Prostate gland (tissue), 2 donors: ENCODE data around the gene IL1RAPL1. TPM values are rescaled to one million over a fixed set of nuclear protein-coding genes. Genes with fewer than 3 reads are reported as not detected.

ENCODE experiments used
- DNase-seq: peaks from one replicate; pipeline ENCODE4 v3.0.0-alpha.2; 2019; ENCODE audit warnings: low spot score
- H3K27ac ChIP-seq, 2 donors: fragments of 200-600 bp; sonication (generic); 2 replicates each; pipeline ENCODE4 v1.5.1; 2017 to 2019
- H3K27me3 ChIP-seq: fragments of 200-600 bp; sonication (generic); replicated peaks from 2 replicates; pipeline ENCODE4 v1.5.1; 2019; ENCODE audit not compliant: insufficient read depth
- H3K36me3 ChIP-seq, 2 donors: fragments of 200-600 bp; sonication (generic); 1 replicate in 1 of 2; 2 replicates in 1 of 2; pipeline versions ENCODE4 v1.5.1 to v1.8.1; 2017 to 2019
- H3K4me1 ChIP-seq: fragments of 200-600 bp; sonication (generic); replicated peaks from 2 replicates; pipeline ENCODE4 v1.5.1; 2019
- H3K4me3 ChIP-seq, 2 donors: fragments of 200-600 bp; sonication (generic); 2 replicates each; pipeline ENCODE4 v1.5.1; 2017 to 2019
- H3K9me3 ChIP-seq: fragments of 200-600 bp; sonication (generic); 2 replicates; pipeline ENCODE4 v1.5.1; 2017
- CTCF ChIP-seq, 4 experiments: fragments of 200-600 bp in 2 of 4; fragments of 450-650 bp in 2 of 4; sonication (generic) in 2 of 4; IDR thresholded peaks; 1 replicate in 3 of 4; 2 replicates in 1 of 4; pipeline ENCODE4 v1.5.1; 2016 to 2019; ENCODE audit warnings: antibody characterized with exemption in 4 of 4, mild to moderate bottlenecking in 2 of 4, moderate library complexity in 2 of 4
- POLR2A ChIP-seq: fragments of 450-650 bp; IDR thresholded peaks from one replicate; pipeline ENCODE4 v1.6.1; 2016; ENCODE audit warnings: antibody characterized with exemption, mild to moderate bottlenecking
- POLR2AphosphoS5 ChIP-seq: sonication (generic); formaldehyde crosslinking; IDR thresholded peaks from one replicate; pipeline ENCODE4 v1.6.1; 2017; ENCODE audit warnings: antibody characterized with exemption
- WGBS: methylation state at CpG from one replicate; pipeline ENCODE4 v1.1.5; 2018; 5-methylcytosine and 5-hydroxymethylcytosine counted together
- intact Hi-C: fragments of 100-400 bp; cut with DNase I; formaldehyde crosslinking; loops from one replicate; pipeline ENCODE4 v1.14.2; 2022
- total RNA-seq, 2 donors: library from RNA; depleted of rRNA; stranded (reverse); fragments of >200 nt; gene quantifications; one replicate each; pipeline ENCODE4 v1.1.0, GENCODE V29; 2016

The IL1RAPL1 gene
- total RNA-seq, 2 donors from 2014 or later = 0.23 TPM

- Histone ChIP-seq H3K27ac (no peak overlapping the region), H3K4me3 (no peak overlapping the region), H3K4me1 (no peaks in the 10 kb centered on the region), H3K36me3 (no peaks in the 10 kb centered on the region), H3K27me3 (no peaks in the 10 kb centered on the region), H3K9me3 (no peaks in the 10 kb centered on the region)
- no peak for TF ChIP-seq POLR2A
- no peak for TF ChIP-seq CTCF (IDR thresholded peaks at IDR 0.05)
- TF ChIP-seq POLR2AphosphoS5 = no peak
- 74% methylated on average over 7 of the region's 7 CpGs for WGBS
- no peak for DNase-seq
- intact Hi-C loops = no loop called here
Observed at GRCh38 chrX:29233592-29234183, 646.4 kb downstream of the IL1RAPL1 start.

GRCh38 chrX:29237972-29238371, 650.7 kb downstream of the IL1RAPL1 start:
- Histone ChIP-seq H3K4me1 (no peaks in the 10 kb centered on the region), H3K27ac (no peak overlapping the region), H3K27me3 (no peaks in the 10 kb centered on the region), H3K36me3 (no peaks in the 10 kb centered on the region), H3K4me3 (no peak overlapping the region), H3K9me3 (no peaks in the 10 kb centered on the region)
- no peak for DNase-seq
- WGBS = 77% methylated on average over 6 of the region's 6 CpGs
- intact Hi-C loops = no loop called here
- no peak for TF ChIP-seq CTCF (IDR thresholded peaks at IDR 0.05)
- no peak for TF ChIP-seq POLR2A
- no peak for TF ChIP-seq POLR2AphosphoS5

GRCh38 chrX:29241809-29242208, 654.6 kb downstream of the IL1RAPL1 start:
- TF ChIP-seq CTCF (IDR thresholded peaks at IDR 0.05) (no peak), POLR2A (no peak), POLR2AphosphoS5 (no peak)
- H3K4me3 ChIP-seq = no peak overlapping the region
- H3K27me3 ChIP-seq = no peaks in the 10 kb centered on the region
- no peaks in the 10 kb centered on the region for H3K4me1 ChIP-seq
- H3K9me3 ChIP-seq = no peaks in the 10 kb centered on the region
- no peak for DNase-seq
- 57% methylated on average over 2 of the region's 2 CpGs for WGBS
- intact Hi-C loops = no loop called here
- H3K27ac ChIP-seq = no peak overlapping the region
- H3K36me3 ChIP-seq = no peaks in the 10 kb centered on the region

- intact Hi-C loops = no loop called here
- Histone ChIP-seq H3K9me3 (no peaks in the 10 kb centered on the region), H3K4me1 (no peaks in the 10 kb centered on the region), H3K36me3 (no peaks in the 10 kb centered on the region), H3K27ac (no peak overlapping the region), H3K27me3 (no peaks in the 10 kb centered on the region), H3K4me3 (no peak overlapping the region)
- TF ChIP-seq POLR2A = no peak
- TF ChIP-seq CTCF (IDR thresholded peaks at IDR 0.05) = no peak
- no peak for TF ChIP-seq POLR2AphosphoS5
- no peak for DNase-seq
- 90% methylated on average over 4 of the region's 4 CpGs for WGBS
Observed at GRCh38 chrX:29242856-29243255, 655.6 kb downstream of the IL1RAPL1 start.

GRCh38 chrX:29243942-29244341, 656.7 kb downstream of the IL1RAPL1 start:
- WGBS = 100% methylated on average over 2 of the region's 2 CpGs

More at GRCh38 chrX:29243942-29244341, 656.7 kb downstream of the IL1RAPL1 start:
- Histone ChIP-seq H3K4me3 (no peak overlapping the region), H3K9me3 (no peaks in the 10 kb centered on the region), H3K36me3 (no peaks in the 10 kb centered on the region), H3K4me1 (no peaks in the 10 kb centered on the region), H3K27ac (no peak overlapping the region), H3K27me3 (no peaks in the 10 kb centered on the region)
- DNase-seq = no peak
- intact Hi-C loops = no loop called here
- TF ChIP-seq CTCF (IDR thresholded peaks at IDR 0.05) (no peak), POLR2AphosphoS5 (no peak), POLR2A (no peak)
